Chondrocyte (in vitro differentiated cells): ENCODE data around the gene S1PR1. TPM values are rescaled to one million over a fixed set of nuclear protein-coding genes. Genes with fewer than 3 reads are reported as not detected.

ENCODE experiments used
- DNase-seq: peaks from one replicate; pipeline ENCODE4 v3.0.0; 2021; ENCODE audit warnings: mixed read lengths, low spot score
- H3K27ac Mint-ChIP-seq: one replicate; pipeline ENCODE4 v1.8.0; 2021; ENCODE audit warnings: mild to moderate bottlenecking, moderate library complexity, mixed read lengths; ENCODE audit not compliant: unreplicated experiment
- H3K27me3 Mint-ChIP-seq: 2 replicates; pipeline ENCODE4 v1.8.0; 2021; ENCODE audit warnings: low read depth, mixed read lengths
- H3K36me3 Mint-ChIP-seq: 2 replicates; pipeline ENCODE4 v1.8.0; 2021; ENCODE audit warnings: low read depth, mixed read lengths
- H3K4me1 Mint-ChIP-seq: 2 replicates; pipeline ENCODE4 v1.8.0; 2021; ENCODE audit warnings: low read depth, mild to moderate bottlenecking, mixed read lengths
- H3K4me3 Mint-ChIP-seq: one replicate; pipeline ENCODE4 v1.8.0; 2021; ENCODE audit warnings: mild to moderate bottlenecking, moderate library complexity, mixed read lengths; ENCODE audit not compliant: unreplicated experiment
- H3K9me3 Mint-ChIP-seq: 2 replicates; pipeline ENCODE4 v1.8.0; 2021; ENCODE audit warnings: low read depth, mixed read lengths
- CTCF ChIP-seq: fragments of 200-600 bp; sonication (generic); IDR thresholded peaks from 2 replicates; pipeline ENCODE4 v1.5.0; 2021; ENCODE audit warnings: antibody characterized with exemption, mild to moderate bottlenecking, moderate library complexity
- total RNA-seq: library from RNA; stranded (reverse); gene quantifications from 3 replicates; pipeline ENCODE4 v1.2.1, GENCODE V29; 2021

The S1PR1 gene
- total RNA-seq, 1 donor from 2014 or later, result 0.40 TPM

- Mint-ChIP-seq H3K9me3 (no peaks in the 10 kb centered on the region), H3K4me1 (peaks cover 9% of the 10 kb centered on the region), H3K27ac (no peak overlapping the region), H3K36me3 (no peaks in the 10 kb centered on the region), H3K4me3 (no peak overlapping the region), H3K27me3 (peaks cover 19% of the 10 kb centered on the region)
- no peak for DNase-seq
- no peak for TF ChIP-seq CTCF
Observed at GRCh38 chr1:101278238-101278637, 41.4 kb downstream of the S1PR1 start.

GRCh38 chr1:101278845-101279244 is 42.0 kb downstream of the S1PR1 start:
- Mint-ChIP-seq H3K36me3 (no peaks in the 10 kb centered on the region), H3K4me3 (no peak overlapping the region), H3K27ac (no peak overlapping the region), H3K9me3 (no peaks in the 10 kb centered on the region), H3K4me1 (peaks cover 9% of the 10 kb centered on the region), H3K27me3 (peaks cover 16% of the 10 kb centered on the region)
- no peak for TF ChIP-seq CTCF
- DNase-seq, result no peak

- no peaks in the 10 kb centered on the region for H3K36me3 Mint-ChIP-seq
- no peak for TF ChIP-seq CTCF
- H3K4me1 Mint-ChIP-seq, result peaks cover 9% of the 10 kb centered on the region
- H3K9me3 Mint-ChIP-seq, result peaks cover 2% of the 10 kb centered on the region
- no peak for DNase-seq
- H3K27me3 Mint-ChIP-seq, result peaks cover 14% of the 10 kb centered on the region
- H3K4me3 Mint-ChIP-seq, result no peak overlapping the region
- H3K27ac Mint-ChIP-seq, result no peak overlapping the region
Observed at GRCh38 chr1:101280049-101280592, 43.3 kb downstream of the S1PR1 start.

- Mint-ChIP-seq H3K27me3 (peaks cover 10% of the 10 kb centered on the region), H3K36me3 (no peaks in the 10 kb centered on the region), H3K4me3 (no peak overlapping the region), H3K4me1 (peaks cover 9% of the 10 kb centered on the region), H3K9me3 (peaks cover 2% of the 10 kb centered on the region), H3K27ac (no peak overlapping the region)
- no peak for DNase-seq
- TF ChIP-seq CTCF, result no peak
Observed at GRCh38 chr1:101280942-101281654, 44.3 kb downstream of the S1PR1 start.

GRCh38 chr1:101281751-101282150 is 44.9 kb downstream of the S1PR1 start:
- TF ChIP-seq CTCF, result no peak
- peaks cover 9% of the 10 kb centered on the region for H3K4me1 Mint-ChIP-seq
- peaks cover 2% of the 10 kb centered on the region for H3K9me3 Mint-ChIP-seq
- H3K27me3 Mint-ChIP-seq, result peaks cover 7% of the 10 kb centered on the region
- H3K36me3 Mint-ChIP-seq, result no peaks in the 10 kb centered on the region
- DNase-seq, result no peak
- H3K27ac Mint-ChIP-seq, result no peak overlapping the region
- no peak overlapping the region for H3K4me3 Mint-ChIP-seq
